ENCODE data around the gene ARHGAP1. TPM values are rescaled to one million over a fixed set of nuclear protein-coding genes. Genes with fewer than 3 reads are reported as not detected.

The ARHGAP1 gene
- total RNA-seq, 1 experiment from 2014 or later, result 53.0 TPM

DNA sequence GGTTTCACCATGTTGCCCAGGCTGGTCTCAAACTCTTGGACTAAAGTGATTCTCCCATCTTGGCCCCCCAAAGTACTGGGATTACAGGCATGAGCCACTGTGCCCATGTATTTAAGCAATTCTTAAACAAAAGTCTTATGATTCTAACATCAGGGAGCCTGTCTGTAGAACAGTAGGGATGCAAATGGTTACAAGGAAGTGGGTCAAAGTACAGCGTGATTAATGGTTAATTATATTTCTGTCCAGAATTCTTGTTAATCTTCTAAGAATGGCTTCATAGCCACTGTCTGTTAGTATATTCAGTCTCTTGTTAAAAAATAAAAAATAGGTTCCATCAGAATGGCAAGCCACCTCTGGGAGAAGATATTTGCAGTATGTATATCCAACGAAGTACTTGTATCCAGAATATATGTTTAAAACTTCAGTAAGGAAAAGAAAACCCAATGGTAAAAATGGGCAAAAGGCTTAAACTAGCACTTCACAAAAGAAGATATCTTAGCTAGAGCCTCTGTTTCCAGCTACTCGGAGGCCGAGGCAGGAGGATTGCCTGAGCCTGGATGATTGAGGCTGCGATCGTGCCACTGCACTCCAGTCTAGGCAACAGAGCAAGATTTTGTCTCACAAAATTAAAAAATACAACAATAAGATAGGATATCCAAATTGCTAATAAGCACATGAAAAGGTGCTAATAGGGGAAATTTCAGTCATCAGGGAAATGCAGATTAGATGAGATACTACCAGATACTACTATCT is 60.2 kb downstream of the ARHGAP1 start:
- TF ChIP-seq ETV6 (CRISPR knock-in tag; IDR thresholded peaks at IDR 0.05) (no peak), FOXP1 (CRISPR knock-in tag; IDR thresholded peaks at IDR 0.05; ENCODE audit: borderline replicate concordance) (no peak), ZNF121 (CRISPR knock-in tag; IDR thresholded peaks at IDR 0.05) (no peak), JUN (CRISPR knock-in tag; IDR thresholded peaks at IDR 0.05) (no peak), CREB1 (CRISPR knock-in tag; IDR thresholded peaks at IDR 0.05) (no peak), SMAD4 (CRISPR knock-in tag; IDR thresholded peaks at IDR 0.05) (no peak), TEAD1 (CRISPR knock-in tag; IDR thresholded peaks at IDR 0.05) (no peak), KAT7 (CRISPR knock-in tag; IDR thresholded peaks at IDR 0.05; ENCODE audit: borderline replicate concordance) (no peak), ZNF671 (CRISPR knock-in tag; IDR thresholded peaks at IDR 0.05) (no peak), ZNF396 (CRISPR knock-in tag; IDR thresholded peaks at IDR 0.05; ENCODE audit: borderline replicate concordance) (no peak), ELF4 (CRISPR knock-in tag; IDR thresholded peaks at IDR 0.05; ENCODE audit: low read depth) (no peak), TCF7 (CRISPR knock-in tag; IDR thresholded peaks at IDR 0.05; ENCODE audit: low read depth) (no peak), TEAD4 (CRISPR knock-in tag; IDR thresholded peaks at IDR 0.05) (no peak)
- TF ChIP-seq, protein P1, sequence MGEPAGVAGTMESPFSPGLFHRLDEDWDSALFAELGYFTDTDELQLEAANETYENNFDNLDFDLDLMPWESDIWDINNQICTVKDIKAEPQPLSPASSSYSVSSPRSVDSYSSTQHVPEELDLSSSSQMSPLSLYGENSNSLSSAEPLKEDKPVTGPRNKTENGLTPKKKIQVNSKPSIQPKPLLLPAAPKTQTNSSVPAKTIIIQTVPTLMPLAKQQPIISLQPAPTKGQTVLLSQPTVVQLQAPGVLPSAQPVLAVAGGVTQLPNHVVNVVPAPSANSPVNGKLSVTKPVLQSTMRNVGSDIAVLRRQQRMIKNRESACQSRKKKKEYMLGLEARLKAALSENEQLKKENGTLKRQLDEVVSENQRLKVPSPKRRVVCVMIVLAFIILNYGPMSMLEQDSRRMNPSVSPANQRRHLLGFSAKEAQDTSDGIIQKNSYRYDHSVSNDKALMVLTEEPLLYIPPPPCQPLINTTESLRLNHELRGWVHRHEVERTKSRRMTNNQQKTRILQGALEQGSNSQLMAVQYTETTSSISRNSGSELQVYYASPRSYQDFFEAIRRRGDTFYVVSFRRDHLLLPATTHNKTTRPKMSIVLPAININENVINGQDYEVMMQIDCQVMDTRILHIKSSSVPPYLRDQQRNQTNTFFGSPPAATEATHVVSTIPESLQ (CRISPR knock-in tag; IDR thresholded peaks at IDR 0.05), result no peak
- TF ChIP-seq, protein P2, sequence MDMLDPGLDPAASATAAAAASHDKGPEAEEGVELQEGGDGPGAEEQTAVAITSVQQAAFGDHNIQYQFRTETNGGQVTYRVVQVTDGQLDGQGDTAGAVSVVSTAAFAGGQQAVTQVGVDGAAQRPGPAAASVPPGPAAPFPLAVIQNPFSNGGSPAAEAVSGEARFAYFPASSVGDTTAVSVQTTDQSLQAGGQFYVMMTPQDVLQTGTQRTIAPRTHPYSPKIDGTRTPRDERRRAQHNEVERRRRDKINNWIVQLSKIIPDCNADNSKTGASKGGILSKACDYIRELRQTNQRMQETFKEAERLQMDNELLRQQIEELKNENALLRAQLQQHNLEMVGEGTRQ (CRISPR knock-in tag; IDR thresholded peaks at IDR 0.05), result no peak
- TF ChIP-seq, protein P3, sequence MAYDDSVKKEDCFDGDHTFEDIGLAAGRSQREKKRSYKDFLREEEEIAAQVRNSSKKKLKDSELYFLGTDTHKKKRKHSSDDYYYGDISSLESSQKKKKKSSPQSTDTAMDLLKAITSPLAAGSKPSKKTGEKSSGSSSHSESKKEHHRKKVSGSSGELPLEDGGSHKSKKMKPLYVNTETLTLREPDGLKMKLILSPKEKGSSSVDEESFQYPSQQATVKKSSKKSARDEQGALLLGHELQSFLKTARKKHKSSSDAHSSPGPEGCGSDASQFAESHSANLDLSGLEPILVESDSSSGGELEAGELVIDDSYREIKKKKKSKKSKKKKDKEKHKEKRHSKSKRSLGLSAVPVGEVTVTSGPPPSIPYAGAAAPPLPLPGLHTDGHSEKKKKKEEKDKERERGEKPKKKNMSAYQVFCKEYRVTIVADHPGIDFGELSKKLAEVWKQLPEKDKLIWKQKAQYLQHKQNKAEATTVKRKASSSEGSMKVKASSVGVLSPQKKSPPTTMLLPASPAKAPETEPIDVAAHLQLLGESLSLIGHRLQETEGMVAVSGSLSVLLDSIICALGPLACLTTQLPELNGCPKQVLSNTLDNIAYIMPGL (CRISPR knock-in tag; IDR thresholded peaks at IDR 0.05), result no peak
- TF ChIP-seq, protein P4, sequence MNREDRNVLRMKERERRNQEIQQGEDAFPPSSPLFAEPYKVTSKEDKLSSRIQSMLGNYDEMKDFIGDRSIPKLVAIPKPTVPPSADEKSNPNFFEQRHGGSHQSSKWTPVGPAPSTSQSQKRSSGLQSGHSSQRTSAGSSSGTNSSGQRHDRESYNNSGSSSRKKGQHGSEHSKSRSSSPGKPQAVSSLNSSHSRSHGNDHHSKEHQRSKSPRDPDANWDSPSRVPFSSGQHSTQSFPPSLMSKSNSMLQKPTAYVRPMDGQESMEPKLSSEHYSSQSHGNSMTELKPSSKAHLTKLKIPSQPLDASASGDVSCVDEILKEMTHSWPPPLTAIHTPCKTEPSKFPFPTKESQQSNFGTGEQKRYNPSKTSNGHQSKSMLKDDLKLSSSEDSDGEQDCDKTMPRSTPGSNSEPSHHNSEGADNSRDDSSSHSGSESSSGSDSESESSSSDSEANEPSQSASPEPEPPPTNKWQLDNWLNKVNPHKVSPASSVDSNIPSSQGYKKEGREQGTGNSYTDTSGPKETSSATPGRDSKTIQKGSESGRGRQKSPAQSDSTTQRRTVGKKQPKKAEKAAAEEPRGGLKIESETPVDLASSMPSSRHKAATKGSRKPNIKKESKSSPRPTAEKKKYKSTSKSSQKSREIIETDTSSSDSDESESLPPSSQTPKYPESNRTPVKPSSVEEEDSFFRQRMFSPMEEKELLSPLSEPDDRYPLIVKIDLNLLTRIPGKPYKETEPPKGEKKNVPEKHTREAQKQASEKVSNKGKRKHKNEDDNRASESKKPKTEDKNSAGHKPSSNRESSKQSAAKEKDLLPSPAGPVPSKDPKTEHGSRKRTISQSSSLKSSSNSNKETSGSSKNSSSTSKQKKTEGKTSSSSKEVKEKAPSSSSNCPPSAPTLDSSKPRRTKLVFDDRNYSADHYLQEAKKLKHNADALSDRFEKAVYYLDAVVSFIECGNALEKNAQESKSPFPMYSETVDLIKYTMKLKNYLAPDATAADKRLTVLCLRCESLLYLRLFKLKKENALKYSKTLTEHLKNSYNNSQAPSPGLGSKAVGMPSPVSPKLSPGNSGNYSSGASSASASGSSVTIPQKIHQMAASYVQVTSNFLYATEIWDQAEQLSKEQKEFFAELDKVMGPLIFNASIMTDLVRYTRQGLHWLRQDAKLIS (CRISPR knock-in tag; IDR thresholded peaks at IDR 0.05; ENCODE audit: borderline replicate concordance), result no peak
- TF ChIP-seq, protein P5, sequence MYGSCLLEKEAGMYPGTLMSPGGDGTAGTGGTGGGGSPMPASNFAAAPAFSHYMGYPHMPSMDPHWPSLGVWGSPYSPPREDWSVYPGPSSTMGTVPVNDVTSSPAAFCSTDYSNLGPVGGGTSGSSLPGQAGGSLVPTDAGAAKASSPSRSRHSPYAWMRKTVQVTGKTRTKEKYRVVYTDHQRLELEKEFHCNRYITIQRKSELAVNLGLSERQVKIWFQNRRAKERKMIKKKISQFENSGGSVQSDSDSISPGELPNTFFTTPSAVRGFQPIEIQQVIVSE (CRISPR knock-in tag; IDR thresholded peaks at IDR 0.05; ENCODE audit: borderline replicate concordance), result no peak

More for the DNA sequence above, 60.2 kb downstream of the ARHGAP1 start:
- DNase-seq (ENCODE audit: low spot score) (no peak), ATAC-seq (no peak)
- ChIA-PET POLR2A (no interaction called here), CTCF (interaction anchor here (0.5 kb wide), 1 partner anchor 273 kb away, joined by 3 read pairs; no protein-coding TSS in a partner anchor)
- no peak overlapping the region for H3K27ac Mint-ChIP-seq
- H3K9me3 Mint-ChIP-seq, result peaks cover 12% of the 10 kb centered on the region
- H3K4me1 Mint-ChIP-seq, result no peaks in the 10 kb centered on the region
- H3K36me3 Mint-ChIP-seq, result peaks cover 19% of the 10 kb centered on the region
- no peak overlapping the region for H3K4me3 Mint-ChIP-seq
- no peaks in the 10 kb centered on the region for H3K27me3 Mint-ChIP-seq (ENCODE audit: low read depth)
